GM19351 (cell line): ENCODE data around the gene BAHCC1.
"Not testable (repeated sequence)": the region's sequence is repeated elsewhere in the genome, so short reads cannot be mapped to it uniquely, and the experiment has no call there.

Experiments
- ATAC-seq: cut with Tn5 transposase; IDR thresholded peaks from one replicate; pipeline ENCODE4 v1.9.1; 2021; ENCODE audit warnings: mild to moderate bottlenecking, moderate library complexity; ENCODE audit not compliant: unreplicated experiment

Gene BAHCC1

DNA sequence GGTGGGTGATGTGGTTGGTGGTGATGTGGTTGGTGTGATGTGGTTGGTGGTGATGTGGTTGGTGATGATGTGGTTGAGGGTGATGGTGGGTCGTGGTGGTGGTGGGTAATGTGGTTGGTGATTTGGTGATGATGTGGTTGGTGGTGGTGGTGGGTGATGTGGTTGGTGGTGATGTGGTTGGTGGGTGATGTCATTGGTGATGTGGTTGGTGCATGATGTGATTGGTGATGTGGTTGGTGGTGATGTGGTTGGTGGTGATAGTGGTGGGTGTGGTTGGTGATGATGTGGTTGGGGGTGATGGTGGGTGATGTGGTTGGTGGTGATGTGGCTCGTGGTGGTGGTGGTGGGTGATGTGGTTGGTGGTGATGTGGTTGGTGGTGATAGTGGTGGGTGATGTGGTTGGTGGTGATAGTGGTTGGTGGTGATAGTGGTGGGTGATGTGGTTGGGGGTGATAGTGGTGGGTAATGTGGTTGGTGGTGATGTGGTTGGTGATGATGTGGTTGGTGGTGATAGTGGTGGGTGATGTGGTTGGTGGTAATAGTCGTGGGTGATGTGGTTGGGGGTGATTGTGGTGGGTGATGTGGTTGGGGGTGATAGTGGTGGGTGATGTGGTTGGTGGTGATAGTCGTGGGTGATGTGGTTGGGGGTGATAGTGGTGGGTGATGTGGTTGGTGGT, 30.6 kb downstream of the BAHCC1 start:
- ATAC-seq, result not testable (repeated sequence)

DNA sequence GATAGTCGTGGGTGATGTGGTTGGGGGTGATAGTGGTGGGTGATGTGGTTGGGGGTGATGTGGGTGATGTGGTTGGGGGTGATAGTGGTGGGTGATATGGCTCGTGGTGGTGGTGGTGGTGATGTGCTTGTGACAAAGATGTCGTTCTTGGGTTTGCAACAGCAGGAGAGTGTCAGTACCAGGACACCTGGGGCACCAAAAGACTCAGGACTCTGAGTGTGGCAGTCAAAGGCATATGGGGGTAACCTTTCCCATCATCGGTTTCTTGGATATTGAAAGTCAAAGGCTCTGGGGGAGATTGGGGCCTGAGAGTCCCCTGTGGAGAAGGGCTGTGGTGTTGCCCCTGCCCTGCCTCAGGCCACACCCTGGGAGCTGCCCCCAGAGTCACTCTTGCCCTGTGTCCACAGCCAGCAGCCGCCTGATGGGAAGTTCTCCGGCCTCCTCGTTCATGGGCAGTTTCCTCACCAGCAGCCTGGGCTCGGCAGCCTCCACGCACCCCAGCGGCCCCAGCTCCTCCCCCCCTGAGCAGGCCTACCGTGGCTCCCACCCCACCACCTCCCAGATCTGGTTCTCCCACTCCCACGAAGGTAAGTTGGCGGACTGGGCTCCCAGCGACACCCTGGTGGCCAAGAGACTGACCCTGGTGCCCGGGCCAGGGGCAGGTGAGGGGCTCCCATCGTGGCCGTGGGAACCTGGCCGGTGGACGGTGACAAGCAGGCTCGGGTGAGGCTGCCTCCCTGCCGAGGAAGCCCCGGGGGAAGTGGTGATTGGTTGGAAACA, 31.3 kb downstream of the BAHCC1 start:
- no peak for ATAC-seq

DNA sequence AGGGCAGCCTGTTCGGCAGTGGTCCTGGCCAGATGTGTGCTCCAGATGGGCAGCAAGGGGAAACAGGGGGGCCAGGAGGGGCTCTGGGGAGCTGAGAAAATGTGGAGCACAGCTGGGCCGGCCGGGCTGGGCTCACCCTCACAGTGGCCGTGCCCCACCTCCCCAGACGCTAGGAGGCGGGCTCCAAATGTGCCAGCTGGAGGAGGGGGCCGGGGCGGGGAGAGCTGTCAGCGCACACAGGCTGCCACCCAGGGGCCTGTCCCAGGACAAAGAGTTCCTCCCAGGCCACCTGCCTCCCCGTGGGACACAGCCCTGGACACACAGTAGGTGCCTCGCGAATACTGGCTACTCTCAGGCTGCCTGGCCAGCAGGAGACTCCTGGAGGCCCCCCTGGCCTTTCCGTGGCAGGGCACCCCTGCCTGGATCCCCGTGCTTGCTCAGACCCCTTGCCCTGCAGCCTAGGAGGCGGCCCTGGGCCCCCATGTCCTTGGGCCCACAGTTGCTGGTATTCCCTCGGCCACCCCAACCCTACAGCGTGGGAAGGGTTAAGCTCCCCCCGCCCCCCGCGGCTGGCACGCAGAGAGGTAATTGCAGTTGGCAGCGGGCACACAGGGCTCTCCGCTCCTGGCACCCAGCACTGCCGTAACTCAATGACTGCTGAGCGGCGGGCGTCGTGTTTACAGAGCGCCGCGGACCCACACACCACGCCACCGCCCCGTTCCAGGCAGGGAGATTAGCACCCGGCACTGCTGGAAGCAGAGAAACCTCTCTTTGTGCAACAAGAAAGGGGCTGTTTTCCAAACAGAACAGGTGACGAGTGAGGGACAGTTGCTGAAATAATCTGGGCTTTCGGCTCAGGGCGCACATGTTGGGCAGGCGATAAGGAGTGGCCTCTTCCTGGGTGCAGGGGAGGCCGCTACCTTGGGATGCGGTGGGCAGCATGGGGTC, 32.2 kb downstream of the BAHCC1 start:
- no peak for ATAC-seq

DNA sequence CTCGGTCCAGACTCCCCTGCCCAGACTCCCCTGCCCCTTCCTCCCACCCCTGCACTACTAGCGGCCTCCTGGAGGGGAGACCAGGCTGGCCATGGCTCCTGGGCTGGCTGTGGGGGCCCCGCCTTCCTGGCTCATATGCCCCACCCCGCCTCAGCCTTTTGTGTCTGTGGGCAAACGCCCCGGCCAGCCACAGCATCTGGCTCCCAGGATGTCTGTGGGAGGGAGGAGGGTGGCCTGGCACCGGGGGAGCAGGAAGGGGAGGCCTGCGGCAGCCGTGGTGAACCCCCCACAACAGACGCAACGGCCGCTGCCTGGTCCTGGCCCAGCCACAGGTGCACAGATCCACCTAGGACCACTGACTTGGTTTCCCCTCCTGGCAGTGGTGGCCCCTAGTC, 32.9 kb downstream of the BAHCC1 start:
- no peak for ATAC-seq

DNA sequence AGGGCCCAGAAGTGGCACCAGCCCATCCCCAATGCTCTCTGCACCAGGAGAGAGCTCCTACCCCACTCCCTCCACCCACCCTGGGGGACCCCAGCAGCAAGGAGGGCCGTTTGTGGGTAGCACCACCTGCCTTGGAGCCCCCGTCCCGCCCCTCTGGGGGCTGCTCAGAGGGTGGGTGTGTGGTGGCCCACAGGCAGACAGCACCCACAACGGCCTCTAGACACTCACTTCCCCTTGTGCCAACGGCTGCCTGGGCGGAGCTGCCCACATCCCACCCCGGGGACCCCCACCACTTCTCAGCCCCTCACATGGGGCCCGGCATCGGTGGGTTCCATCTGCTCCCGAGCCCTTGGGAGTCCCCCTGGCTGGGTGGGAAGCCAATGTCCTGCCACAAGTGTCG, 33.3 kb downstream of the BAHCC1 start:
- no peak for ATAC-seq

DNA sequence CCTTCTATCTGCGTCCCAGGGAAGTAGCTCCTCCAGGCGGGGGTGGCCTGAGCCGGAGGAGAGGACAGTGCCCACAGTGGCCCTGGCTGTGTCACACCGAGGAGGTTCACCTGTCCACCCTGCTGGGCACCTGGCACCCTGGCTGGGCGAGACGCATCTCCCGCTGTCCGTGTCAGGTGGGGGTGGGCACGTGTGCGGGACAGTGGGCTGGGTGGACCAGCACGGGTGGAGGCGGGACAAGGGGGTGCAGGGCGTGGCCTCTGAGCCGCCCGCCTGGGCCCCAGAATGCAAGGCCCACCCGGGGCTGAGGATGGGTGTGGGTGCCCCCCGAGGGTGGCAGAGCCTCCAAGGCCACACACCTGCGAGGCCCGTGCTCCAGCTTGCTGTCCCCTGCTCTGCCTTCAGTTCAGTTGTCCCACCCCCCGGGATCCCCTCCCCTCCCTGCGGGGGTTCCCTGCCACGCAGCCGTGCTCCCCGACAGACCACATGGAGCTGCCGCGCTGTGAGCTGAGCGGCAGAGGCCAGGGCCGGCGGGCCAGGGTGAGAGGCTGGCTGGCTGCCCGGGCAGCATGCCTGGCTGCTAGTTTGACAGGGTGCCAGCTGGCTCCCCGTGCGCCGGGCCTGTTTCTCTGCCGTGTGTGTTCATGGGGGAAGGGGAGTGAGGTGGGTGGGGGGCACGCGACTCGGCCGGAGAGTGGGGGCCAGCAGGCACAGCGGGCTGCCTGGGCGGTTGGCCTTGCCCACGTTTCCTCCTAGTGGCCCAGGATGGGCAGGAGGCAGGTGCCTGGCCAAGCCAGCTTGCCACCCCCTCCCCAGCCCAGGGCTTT, 33.9 kb downstream of the BAHCC1 start:
- ATAC-seq, result no peak

DNA sequence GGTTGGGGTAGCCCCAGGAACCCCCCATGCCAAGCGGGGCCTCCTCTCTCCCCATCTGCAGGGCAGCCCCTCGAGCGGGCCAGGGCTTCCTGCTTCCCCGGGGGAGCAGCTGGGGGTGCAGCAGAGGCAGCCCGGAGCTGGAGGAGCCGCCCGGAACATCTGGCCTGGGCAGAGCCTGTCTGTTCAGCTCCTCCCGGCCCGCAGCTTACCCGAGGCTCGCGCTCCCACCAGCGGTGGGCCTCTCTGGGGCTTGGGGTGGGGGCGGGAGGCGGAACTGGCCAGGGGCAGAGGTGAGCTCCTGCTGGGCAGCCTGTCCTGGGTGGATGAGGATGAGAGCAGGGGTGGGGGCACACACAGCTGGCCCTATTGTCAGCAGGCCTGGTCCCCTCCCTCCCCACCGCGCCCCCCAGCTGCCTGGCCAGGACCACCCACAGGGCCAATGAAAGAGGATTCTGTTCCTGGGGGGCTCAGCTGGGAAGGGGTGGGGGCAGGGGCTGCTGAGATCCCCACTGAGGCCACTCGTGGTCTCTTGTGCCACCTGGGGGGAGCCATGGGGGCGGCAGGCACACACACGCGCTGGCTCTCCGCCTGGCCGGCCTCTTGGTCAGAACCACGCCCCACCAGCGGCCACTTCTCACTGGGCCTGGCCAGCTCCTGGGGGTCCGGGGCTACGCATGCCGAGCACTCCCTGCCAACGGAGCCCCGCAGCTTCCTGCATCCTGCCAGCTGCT, 34.7 kb downstream of the BAHCC1 start:
- ATAC-seq, result no peak

DNA sequence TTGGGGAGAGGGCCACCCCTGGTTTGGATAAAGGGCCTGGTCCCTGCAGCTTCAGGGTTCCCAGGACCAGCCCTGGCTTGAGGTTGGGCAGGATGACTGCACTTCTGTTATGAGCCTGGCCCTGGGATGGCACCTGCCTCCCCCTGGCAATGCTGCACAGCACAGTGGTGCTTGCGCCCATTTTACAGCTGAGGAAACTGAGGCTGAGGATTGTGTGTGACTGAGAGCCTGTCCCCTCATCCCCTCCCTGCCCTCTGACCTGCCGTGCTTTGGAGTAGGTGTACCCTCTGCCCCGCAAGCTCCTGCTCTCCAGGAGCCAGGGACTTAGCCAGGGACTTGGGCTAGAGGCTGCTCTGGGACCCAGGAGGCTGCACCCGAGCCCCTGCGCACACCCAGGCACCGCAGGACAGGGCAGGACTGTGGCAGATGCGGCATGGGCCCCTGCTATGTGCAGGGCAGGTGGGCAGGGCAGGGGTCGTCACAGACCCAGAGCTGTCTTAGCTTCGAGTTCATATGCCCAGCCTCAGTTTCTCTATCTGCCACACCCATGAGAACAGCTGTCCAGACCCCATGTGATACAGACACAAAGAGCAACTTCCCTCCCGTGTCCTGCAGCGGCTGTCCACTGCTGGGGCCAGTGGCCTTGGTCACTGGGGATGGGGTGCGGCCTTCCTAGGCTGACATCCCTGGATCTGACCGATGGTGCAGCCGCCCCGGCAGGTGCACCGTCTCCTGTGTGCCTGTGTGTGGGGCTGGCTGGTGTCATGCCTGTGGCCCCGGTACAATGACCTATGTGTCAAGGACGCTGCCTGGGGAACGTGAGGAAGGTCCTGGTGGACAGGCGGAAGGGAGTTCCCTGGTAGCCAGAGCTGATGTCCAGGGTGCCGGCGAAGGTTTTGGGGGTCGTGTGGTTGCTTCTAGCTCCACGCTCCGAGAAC, 36.6 kb downstream of the BAHCC1 start:
- no peak for ATAC-seq

DNA sequence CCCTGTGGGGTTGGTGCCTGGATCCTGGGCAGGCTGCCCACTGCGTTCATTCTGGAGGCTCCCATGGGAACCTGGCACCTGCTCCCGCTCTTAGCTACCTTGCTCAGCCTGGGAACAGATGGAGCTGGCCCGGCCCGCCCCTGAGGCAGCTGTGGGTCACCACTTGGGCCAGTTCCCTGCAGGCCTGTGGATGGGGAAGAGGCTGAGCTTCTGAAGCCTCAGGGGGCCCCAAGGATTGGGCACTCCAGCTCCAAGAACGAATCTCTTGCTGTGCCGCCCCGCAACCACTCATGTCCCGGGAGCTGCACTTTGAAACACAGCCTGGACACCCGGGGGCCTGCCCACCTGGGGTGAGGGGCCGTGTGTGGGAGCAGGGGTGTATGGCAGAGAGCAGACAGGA, 37.7 kb downstream of the BAHCC1 start:
- ATAC-seq, result no peak

DNA sequence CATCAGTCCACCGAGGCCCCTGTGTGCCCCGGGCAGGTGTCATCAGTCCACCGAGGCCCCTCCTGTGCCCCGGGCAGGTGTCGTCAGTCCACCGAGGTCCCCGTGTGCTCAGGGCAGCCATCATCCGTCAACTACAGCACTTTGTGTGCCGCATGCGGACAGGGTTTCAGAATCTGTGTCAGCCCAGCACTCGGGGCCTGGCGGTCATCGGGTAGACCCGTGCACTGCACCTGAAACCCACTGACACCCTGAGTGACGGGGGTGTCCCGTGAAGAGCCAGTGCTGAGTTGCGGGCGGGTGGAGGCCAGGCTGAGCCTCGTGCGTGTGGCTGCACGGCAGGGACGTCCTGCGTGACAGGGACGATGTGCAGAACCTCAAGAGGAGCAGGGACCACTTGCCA, 38.4 kb downstream of the BAHCC1 start:
- ATAC-seq, result no peak

DNA sequence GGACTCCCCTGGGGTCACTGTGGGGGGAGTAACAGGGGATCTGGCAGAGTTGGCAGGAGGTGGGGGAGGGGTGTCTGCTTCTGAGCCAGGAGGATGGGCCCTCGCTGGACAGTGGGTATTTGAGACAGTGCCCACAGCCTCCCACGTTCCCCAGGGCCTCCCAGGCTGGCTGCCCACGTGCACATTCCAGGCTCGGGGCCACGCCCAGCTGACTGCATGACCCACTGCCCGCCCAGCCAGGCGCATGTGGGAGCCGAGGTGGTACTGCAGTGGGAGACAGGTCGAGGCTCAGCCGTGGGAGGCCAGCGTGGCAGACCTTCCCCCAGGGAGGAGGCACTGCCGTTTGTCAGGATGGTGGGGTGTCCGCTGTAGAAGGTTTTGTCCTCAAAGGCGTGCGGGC, 38.8 kb downstream of the BAHCC1 start:
- ATAC-seq, result no peak

DNA sequence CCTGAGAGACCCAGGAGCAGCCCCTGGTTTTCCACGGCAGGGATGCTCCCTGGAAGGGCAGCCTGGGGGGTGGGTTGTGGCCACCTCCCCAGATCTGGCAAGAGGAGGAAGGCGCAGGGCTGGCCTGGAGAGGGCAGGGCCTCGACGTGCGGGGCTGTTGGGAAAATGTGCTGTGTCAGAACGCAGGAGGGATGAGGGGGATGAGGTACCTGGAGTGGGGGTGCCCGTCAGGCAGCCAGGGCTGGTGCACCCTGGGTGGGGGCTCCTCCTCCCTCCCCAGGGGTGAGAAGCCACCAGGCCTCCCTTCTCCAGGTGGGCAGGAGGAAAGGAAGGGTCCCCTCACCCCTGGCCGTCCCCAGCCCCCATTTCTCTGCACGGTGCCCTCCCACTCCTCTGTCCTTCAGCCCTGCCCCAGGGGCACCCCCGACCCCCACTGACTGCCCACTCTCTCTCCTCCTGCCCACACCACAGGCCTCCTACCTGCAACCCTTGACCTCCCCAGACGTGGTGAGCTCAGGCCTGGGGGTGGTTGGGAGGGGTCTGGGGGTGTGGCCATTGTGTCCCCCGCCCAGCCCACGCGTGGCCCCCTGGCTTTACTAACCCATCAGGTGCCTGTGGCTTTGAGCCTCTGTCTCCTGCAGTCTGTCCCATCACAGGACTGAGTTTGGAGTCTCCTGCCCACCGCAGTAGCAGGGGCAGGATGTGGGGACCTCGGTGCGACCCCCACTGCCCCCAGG, 39.6 kb downstream of the BAHCC1 start:
- no peak for ATAC-seq

DNA sequence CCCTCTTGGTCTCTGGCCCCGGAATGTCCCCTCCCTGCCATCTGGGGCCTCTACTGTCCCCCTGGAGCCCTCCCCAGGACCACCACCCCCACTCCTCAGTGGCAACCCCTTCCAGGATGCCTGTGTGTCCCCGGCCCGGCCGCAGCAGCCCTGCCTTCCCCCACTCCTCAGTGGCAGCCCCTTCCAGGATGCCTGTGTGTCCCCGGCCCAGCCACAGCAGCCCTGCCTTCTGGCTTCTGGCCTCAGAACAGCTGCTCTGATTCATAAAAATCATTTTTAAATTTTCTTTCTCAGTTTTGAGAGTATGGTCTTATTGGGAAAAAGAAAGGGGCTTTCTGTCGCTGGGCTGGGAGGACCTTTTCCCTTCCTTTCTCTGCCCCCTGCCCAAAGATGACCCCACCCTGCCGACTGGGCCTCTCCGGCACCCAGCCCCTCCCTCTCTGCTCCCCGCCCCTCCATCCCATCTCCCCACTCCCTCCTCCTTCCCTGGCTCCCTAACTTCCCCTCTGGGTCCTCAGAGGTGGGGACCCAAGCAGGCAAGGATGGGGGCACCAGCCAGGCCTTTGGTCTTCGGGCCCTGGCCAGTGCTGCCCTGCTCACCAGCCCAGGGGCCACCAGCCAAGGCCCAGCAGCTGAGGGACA, 40.5 kb downstream of the BAHCC1 start:
- ATAC-seq, result no peak

DNA sequence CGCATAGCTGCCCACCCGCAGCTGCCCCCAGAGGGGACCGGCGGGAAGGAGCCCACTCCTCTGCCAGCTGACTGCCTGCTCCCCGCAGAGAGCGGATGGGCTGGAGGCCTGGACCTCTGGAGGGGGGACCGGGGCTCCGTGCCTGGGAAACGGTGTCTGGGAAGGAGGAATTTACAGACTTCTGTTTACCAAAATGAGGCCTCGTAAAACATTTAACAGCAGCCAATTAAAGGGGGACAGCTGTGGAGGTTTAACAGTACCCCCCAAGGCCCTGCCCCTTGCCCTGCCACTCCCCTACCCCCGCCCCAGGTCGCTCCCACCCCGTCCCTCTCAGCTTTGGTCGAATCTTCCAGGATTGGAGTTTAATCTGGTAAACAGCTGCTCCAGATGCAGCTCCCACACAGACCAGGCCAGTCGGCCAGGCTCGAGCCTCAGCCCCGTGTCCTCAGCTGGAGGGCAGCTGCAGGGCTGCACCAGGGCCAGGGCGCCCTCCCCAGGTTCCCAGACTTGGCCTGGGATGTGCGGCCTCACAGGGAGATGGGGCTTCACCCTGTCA, 41.1 kb downstream of the BAHCC1 start:
- no peak for ATAC-seq

DNA sequence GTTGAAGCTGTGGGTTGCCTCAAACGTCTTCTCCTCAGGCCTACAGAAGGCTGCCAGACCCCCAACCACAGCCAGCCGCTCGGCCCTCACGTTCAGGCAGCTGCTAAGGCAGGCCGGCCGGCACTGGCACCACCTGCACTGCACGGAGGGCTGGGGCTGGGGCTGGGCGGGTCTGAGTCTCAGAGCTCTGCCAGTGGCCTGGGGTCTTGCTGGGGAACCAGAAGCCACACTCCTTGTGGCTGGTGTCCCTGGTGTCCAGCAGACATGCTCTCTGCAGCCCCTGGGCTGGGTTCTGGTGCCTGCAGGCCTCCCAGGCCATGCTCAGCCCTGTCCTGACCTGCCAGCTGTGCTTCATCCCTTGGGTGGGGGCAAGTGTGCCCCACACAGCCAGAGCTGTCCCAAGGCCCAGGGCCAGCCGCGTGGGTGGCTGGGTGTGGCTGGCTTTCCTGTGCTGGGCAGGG, 42.0 kb downstream of the BAHCC1 start:
- no peak for ATAC-seq

DNA sequence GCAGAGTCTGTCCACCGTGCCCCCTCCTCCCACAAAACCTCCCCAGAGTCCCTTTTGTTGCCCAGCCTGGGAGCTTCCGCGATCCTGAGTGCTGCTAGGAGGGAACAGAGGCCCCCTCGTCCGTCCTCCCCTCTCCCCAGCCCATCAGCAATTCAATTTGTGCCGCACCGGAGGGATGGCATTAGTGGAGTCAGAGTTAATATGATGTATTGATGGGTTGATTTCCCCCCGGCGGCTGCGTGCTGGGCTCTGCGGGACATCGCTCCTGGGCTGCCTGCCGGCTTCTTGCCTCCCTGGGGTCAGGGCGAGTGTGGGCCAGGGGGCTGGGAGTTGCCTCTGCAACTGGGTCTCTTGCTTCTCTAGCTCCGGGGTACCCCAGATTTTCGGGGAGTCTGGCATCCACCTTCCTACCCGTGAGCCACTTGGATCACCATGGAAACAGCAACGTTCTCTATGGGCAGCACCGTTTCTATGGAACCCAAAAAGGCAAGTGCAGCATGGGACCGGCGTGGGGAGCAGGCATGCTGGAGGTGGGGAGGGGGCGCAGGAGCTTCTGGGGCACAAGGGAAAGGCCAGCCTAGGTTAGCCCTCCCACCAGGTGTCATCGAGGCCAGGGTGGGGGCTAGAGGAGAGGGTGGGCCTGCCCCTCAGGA, 42.9 kb downstream of the BAHCC1 start:
- ATAC-seq, result no peak

DNA sequence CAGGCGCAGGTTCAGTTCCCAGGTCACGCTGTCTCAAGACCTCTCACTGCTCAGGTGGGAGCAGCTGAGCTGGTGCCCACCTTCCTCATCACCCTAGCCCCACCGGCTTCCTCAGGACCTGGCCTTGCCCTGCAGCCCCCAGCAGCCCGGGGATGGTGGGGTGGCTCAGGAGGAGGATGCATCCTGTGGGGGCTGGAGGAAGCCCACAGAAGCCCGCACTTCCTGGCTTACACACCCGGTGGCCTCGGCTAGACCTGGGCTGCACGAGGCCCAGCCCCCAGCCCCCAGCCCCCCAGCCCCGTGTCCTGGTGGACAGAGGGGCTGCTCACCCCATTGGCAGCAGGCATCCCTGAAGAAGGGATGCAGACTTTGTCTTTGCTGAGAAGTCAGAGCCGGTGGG, 43.4 kb downstream of the BAHCC1 start:
- ATAC-seq, result no peak
